Inferior parietal cortex (tissue), 1 donor: ENCODE data around the gene DEF6.

Experiments used
- DNase-seq: peaks from one replicate; pipeline ENCODE4 v3.0.0-alpha.2; 2016; ENCODE audit errors: extremely low spot score

The DEF6 gene

GRCh38 chr6:35297601-35298481, at the start of gene DEF6:
DEF6 (plus strand) TSS chr6:35297818; CDS start chr6:35297857, 39 bp downstream.
- peak; percentile 59 for DNase-seq

- no peak for DNase-seq
These were observed 49.3 kb upstream of the DEF6 start for GRCh38 chr6:35248300-35248699.

GRCh38 chr6:35248965-35249364, 48.7 kb upstream of the DEF6 start:
- DNase-seq: no peak

GRCh38 chr6:35251949-35252348, 45.7 kb upstream of the DEF6 start:
- DNase-seq: no peak

GRCh38 chr6:35253249-35253648, 44.4 kb upstream of the DEF6 start:
- no peak for DNase-seq

GRCh38 chr6:35258336-35258735, 39.3 kb upstream of the DEF6 start:
- no peak for DNase-seq

- DNase-seq: no peak
These were observed 38.8 kb upstream of the DEF6 start for GRCh38 chr6:35258858-35259193.

- DNase-seq: peak; percentile 96
These were observed 38.2 kb upstream of the DEF6 start, which contains the start of gene ZNF76 for GRCh38 chr6:35259194-35259947. ZNF76 (plus strand) TSS chr6:35259735; CDS start chr6:35281152, 21,417 bp downstream.

GRCh38 chr6:35259948-35260590, 37.5 kb upstream of the DEF6 start:
- DNase-seq: no peak

- DNase-seq: peak; percentile 33
These were observed 36.7 kb upstream of the DEF6 start for GRCh38 chr6:35260591-35261570.

GRCh38 chr6:35262596-35262995, 35.0 kb upstream of the DEF6 start:
- DNase-seq: no peak

GRCh38 chr6:35264550-35265274, 32.9 kb upstream of the DEF6 start:
- DNase-seq: no peak

GRCh38 chr6:35265523-35265922, 32.1 kb upstream of the DEF6 start:
- no peak for DNase-seq

GRCh38 chr6:35267446-35267845, 30.2 kb upstream of the DEF6 start:
- DNase-seq: no peak

- no peak for DNase-seq
These were observed 29.7 kb upstream of the DEF6 start for GRCh38 chr6:35267897-35268296.

- DNase-seq: no peak
These were observed 25.6 kb upstream of the DEF6 start for GRCh38 chr6:35272005-35272404.

- no peak for DNase-seq
These were observed 23.6 kb upstream of the DEF6 start for GRCh38 chr6:35273822-35274559.

- DNase-seq: no peak
These were observed 21.8 kb upstream of the DEF6 start for GRCh38 chr6:35275744-35276260.

- DNase-seq: no peak
These were observed 18.9 kb upstream of the DEF6 start for GRCh38 chr6:35278708-35279107.

GRCh38 chr6:35280903-35281302, 16.7 kb upstream of the DEF6 start:
- DNase-seq: no peak
